IPS-NIHi7 (cell line): ENCODE results near the gene MMEL1.
A peak's percentile ranks its signal among the peaks of the same experiment; 100 is the strongest.
"Not testable (repeated sequence)": the region's sequence is repeated elsewhere in the genome, so short reads cannot be mapped to it uniquely, and the experiment has no call there.

Source experiments
- DNase-seq: peaks from one replicate; pipeline ENCODE4 v3.0.0; 2012; ENCODE audit warnings: mixed read lengths; ENCODE audit errors: extremely low spot score

MMEL1 gene

DNA sequence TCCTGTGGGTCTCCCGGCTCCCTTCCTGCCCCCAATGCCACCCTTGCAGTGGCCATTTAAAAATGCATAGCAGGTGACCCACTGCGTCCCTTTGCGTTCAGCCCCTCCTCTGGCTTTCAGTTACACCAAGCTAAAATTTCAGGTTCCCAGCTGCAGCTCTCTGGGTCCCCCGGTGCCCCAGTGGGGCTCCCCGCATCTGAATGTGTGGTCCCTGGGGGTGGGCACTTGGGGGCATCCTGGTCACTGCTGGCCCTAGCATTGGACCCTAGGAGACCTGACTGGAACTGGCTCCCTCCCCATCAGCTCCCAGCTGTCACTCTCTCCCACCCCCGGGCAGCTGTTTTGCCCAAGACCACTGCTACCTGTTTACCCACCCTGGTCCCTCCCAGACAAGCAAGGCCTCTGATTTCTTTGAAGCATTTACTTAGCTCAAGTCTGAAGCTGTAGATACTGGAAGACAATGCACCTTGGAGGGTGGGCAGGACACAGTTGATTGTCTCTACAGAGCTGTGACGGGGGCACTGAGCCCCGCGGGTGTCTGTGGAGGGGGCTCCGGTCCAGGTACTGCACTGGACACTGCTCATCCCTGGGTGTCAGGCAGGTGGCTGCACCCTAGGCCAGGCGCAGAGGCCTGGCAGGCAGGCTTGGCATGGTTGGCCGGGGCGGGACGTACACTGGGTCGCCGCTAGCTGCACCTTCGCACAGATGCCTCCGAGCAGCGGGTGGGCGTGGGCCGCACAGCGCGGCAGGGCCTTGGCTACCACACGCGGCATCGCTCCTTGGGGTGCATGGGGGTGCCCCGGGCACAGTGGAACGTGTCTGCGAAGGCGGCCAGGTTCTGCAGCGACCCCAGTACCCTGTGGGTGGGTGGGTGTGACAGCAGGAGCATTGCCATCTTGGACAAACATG is 42.3 kb downstream of the MMEL1 start:
- DNase-seq, result no peak

DNA sequence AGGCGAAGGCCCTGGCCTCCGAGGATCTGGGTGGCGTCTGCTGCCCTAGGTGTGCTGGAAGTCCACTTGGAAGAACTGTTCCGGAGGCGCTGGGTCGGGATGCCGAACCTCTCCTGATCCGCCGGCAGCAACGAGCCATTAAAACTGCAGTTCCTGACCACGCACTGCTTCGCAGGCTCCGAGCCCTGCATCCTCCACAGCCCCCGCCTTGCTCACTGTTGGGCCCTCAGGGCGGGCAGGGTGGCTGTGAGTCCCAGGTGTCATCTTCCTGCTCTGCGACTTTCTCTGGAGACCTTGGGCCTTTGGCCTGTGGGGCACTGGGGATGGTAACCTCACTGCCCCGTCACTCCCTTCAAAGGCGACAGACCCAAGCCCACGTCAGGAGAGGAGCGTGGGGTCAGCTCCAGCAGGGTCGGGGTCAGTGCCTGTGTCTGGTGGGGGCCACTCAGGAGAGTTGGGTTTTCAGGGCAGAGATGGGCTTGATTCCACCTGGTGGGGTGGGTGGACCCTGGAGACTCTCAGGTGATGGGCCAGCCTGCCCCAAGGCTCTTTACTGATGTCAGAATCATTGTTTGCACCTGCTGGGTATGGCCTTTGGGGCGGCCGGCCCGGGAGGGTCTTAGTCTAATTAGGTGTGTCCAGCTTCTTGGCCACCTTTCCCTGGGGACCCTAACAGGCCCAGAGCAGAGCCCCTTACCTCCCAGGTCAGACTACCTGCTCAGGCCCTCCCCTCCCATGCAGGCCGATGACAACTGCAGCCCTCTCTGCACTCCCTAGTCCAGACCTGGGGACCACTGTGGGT is 43.2 kb downstream of the MMEL1 start:
- no peak for DNase-seq

- no peak for DNase-seq
These were observed 44.0 kb downstream of the MMEL1 start for GRCh38 chr1:2588661-2589430.

- no peak for DNase-seq
These were observed 44.8 kb downstream of the MMEL1 start for GRCh38 chr1:2587860-2588571.

DNA sequence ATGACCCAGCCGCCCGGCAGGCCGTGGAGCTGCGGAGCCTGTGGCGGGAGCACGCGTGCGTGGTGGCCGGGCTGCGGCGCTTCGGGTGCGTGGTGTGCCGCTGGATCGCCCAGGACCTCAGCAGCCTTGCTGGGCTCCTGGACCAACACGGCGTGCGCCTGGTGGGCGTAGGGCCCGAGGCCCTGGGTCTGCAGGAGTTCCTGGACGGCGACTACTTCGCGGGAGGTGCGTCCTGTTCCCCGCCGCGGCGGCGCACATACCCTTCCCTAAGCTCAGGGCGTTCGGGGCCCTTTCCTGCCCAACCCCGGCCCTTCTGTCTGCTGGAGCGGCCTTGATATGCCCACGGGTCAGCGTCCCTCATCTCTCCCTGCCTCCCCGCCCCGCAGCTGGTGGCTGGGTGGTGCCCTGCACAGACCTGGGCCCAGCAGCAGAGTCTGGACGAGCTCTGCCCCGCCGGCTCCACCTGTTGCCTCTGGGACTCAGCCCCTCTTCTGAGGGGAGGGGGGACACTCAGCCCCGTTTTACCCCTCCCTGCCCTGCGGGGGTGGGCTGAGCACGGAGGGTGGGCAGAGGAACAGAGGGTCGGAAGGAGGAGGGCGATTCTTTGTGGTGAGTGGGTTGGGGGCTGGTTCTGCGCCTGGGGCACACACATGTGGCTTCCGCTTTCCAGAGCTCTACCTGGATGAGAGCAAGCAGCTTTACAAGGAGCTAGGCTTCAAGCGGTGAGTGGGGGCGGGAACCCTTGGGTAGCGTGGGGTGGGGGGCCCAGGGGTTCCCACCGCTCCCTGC is 45.6 kb downstream of the MMEL1 start:
- DNase-seq, result peak; percentile 68

- peak; percentile 98 for DNase-seq
These were observed 46.4 kb downstream of the MMEL1 start, which contains the start of gene PRXL2B for GRCh38 chr1:2586154-2587070. Gene PRXL2B, plus strand, starts transcription at chr1:2586777. Its CDS starts 109 bp downstream, at chr1:2586886.

GRCh38 chr1:2585318-2586092 is 47.3 kb downstream of the MMEL1 start:
- peak; percentile 49 for DNase-seq

DNA sequence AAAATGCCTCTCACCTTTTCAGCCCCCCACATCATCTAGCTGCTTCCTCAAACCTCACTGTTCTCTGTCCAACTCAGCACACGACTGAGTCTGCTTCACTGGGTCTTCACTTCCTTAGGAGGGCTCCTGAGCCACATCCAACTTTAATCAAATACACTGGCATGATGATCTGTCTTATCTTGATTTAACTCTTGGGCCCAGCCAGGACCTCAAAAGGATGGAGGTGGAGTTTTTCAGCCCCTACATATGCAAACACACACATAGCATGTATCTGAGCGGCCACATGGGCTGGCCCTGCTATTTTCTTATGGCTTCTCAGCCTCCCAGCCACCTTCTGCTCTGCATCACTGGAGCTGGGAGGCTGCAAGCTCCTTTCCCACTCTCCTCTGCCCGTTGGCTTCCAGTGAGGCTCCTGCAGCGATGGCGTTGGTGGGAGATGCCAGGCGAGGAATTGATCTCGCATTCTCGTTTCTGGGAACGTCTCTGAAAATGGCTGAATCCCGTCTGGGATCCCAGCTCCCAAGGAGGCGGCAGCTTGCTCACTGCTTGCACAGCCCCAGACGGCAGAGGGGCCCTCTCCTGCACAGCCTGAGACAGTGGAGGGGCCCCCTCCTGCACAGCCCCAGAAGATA is 48.0 kb downstream of the MMEL1 start:
- DNase-seq, result no peak

DNA sequence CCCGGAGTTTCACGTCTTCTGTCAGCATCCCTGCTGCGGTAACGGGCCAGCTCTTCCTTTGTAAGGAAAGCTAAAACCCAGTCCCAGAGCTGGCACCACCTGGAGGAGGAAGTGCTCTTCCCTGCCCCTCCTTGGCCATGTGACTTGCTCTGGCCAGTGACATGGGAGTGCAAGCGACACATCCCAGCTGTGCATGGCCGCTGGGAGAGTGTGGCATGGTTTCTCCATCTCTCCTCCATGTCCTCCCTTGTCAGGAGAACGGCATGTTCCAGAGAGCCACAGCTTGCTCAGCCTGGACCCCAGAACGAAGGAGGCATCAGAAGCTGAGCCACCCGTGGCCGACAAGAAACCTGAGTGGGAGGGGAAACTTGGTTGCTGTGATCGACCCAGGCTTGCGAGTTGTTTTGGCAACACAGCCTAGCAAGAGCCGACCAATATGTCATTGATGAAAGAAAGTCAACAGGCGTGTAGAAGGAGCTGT is 48.9 kb downstream of the MMEL1 start:
- no peak for DNase-seq

- no peak for DNase-seq
These were observed 49.5 kb downstream of the MMEL1 start for GRCh38 chr1:2583331-2583791.

- no peak for DNase-seq
These were observed 50.4 kb downstream of the MMEL1 start for GRCh38 chr1:2582391-2582790.

DNA sequence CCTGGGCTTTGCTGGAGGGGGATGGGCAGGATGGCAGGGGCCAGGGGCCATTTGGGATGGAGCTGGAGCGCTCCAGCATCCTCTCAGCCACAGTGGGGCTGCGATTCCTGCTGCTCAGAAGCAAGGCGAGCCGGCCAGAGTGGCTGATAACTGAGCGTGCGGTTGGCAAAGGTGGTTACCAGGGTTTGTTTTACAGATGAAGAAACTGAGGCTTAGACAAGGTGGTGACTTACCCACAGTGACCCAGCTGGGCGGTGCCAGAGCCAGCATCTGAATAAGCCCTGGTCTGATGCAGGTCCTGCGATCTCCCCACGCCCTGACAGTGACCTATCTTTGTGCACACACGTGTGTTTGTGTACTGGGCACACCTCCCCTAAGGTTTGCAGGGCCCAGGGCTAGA is 52.1 kb downstream of the MMEL1 start:
- no peak for DNase-seq

DNA sequence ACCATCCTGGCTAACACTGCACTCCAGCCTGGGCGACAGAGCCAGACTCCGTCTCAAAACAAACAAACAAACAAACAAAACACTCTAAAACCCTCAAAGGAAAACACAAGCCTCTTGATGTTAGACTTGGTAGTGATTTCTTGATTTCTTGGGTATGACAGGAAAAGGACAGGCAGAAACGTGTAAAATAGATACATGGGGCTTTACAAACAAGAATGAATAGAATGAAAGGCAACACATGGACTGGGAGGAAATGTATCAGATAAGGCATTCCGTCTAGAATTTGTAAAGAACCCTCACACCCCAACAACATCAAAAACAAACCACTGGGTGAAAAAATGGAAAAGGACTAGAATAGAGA is 54.1 kb downstream of the MMEL1 start:
- DNase-seq, result no peak

DNA sequence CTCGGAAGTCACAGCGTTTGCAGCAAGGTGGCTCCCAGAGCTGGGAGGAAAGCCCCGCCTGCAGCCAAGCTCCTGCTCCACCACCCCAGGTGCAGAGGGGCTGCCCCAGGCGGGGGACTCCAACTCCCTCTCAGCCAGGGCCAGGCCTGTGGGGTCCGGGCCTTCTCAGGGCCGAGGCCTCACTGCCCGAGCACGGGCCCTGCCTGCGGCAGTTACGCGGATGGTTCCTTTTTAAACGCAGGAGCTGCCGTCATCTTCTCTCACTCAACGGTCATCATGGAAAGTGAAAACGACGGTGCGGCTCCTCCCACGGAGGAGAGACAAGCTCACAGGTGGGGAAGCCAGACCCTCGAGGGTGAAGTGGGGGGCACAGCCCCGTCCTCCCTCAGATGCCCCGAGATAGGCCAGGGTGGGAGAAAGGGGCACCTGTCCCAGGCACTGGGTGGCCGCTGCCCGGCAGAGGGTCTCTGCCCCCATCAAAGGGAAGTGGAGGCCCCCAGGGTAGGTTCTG is 55.2 kb downstream of the MMEL1 start:
- not testable (repeated sequence) for DNase-seq

DNA sequence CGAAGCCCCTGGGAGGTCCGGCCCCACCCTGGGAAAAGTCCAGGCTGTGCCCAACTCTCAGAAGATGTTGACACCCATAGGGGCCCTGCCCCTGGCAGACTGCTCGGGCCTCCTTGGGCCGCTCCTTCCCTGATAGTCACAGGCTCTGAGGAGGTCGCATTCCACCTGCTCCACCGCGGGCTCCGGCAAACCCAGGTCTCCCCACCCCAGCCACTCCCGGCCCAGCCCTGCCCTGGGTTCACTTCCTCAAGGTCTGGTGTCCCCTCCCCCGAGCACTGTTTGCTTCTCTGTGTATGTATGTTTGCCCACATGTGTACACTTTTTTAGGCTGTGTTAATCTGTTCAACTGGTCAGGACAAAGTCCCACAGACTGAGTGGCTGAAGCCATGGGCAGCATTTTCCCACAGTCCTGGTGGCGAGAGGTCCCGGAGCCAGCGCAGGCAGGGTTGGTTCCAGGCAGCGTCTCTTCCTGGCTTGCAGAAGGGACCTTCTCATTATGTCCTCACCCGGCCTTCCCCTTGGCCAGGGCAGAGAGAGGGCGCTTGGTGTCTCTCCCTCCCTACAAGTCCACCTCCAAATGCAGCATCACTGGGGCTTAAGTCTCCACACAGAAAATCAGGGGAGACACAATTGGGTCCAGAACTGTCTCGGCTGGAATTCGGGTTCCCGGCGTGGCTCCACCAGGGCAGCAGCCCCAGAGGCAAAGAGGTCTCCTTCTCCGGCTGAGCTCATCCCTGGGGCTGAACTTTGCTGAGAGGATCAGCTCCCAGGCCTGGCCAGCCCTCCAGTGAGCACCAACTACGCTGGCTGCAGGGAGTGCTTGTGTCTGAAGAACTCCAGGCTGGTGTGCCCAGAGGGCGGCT is 56.8 kb downstream of the MMEL1 start:
- no peak for DNase-seq

DNA sequence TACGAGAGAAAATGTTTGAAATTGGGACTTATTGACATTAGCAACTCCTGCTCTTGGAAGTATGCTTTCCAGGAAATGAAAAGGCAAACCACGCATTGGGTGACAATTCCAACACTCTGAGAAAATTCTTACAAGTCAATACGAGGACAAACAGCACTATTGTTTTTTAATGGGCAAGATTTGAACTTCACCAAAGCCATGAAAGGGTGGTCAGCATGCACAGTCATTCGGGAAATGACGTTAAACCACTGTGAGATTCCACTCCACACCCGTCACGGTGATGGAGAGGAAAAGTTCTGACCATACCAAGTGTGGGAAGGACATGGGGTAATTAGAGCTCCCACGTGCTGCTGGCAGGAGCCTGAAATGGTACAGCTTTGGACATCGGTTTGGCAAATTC is 58.5 kb downstream of the MMEL1 start:
- DNase-seq, result no peak
